ENCODE results near the gene RAB3D. TPM values are rescaled to one million over a fixed set of nuclear protein-coding genes. Genes with fewer than 3 reads are reported as not detected.
A peak's percentile ranks its signal among the peaks of the same experiment; 100 is the strongest.

Gene RAB3D
- total RNA-seq, 1 experiment from 2014 or later, result 35.0 TPM

GRCh38 chr19:11349171-11349570, 9.7 kb upstream of the RAB3D start:
- no TSS peak for BruUV-seq (replicated peaks)
- peaks cover 31% of the 10 kb centered on the region for H3F3A ChIP-seq (ENCODE audit: insufficient read depth, low read depth)

GRCh38 chr19:11347546-11348039, 8.1 kb upstream of the RAB3D start:
- H3K4me1 ChIP-seq (replicated peaks; ENCODE audit: insufficient read depth), result peaks cover 36% of the 10 kb centered on the region
- no peak for TF ChIP-seq EZH2 (IDR thresholded peaks at IDR 0.05; ENCODE audit: low read depth)
- TF ChIP-seq, protein P1, sequence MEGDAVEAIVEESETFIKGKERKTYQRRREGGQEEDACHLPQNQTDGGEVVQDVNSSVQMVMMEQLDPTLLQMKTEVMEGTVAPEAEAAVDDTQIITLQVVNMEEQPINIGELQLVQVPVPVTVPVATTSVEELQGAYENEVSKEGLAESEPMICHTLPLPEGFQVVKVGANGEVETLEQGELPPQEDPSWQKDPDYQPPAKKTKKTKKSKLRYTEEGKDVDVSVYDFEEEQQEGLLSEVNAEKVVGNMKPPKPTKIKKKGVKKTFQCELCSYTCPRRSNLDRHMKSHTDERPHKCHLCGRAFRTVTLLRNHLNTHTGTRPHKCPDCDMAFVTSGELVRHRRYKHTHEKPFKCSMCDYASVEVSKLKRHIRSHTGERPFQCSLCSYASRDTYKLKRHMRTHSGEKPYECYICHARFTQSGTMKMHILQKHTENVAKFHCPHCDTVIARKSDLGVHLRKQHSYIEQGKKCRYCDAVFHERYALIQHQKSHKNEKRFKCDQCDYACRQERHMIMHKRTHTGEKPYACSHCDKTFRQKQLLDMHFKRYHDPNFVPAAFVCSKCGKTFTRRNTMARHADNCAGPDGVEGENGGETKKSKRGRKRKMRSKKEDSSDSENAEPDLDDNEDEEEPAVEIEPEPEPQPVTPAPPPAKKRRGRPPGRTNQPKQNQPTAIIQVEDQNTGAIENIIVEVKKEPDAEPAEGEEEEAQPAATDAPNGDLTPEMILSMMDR (conservative IDR thresholded peaks at IDR 0.05), result no peak
- H3F3A ChIP-seq (ENCODE audit: insufficient read depth, low read depth), result peaks cover 47% of the 10 kb centered on the region
- H3K27me3 ChIP-seq (ENCODE audit: insufficient read depth, low read depth), result no peaks in the 10 kb centered on the region
- peaks cover 3% of the 10 kb centered on the region; the same call in 1 of the 2 replicates for H3K36me3 ChIP-seq (ENCODE audit: low read depth)
- DNase-seq, result peak in 1 of 2 experiments; percentile 50
- ChIA-PET POLR2A (ENCODE audit: unreplicated experiment) (interaction anchor here (1.1 kb wide), 1 partner anchor 11 kb away, joined by 18 read pairs; no protein-coding TSS in a partner anchor), CTCF (no interaction called here)
- H4K20me1 ChIP-seq (ENCODE audit: insufficient read depth), result no peaks in the 10 kb centered on the region
- H3K9me3 ChIP-seq (ENCODE audit: insufficient read depth, low read depth), result no peaks in the 10 kb centered on the region
- H3K79me2 ChIP-seq (ENCODE audit: low read depth), result peaks cover 24% of the 10 kb centered on the region
- peak overlapping the region; percentile 67 for H3K27ac ChIP-seq
- intact Hi-C loops (cut with micrococcal nuclease; ENCODE audit: unreplicated experiment), result loop anchor here (2.0 kb wide), 1 partner anchor 23 kb away; no protein-coding TSS in a partner anchor
- peak overlapping the region; percentile 86 for H3K4me2 ChIP-seq
- no peaks in the 10 kb centered on the region for H3K9me2 ChIP-seq (ENCODE audit: insufficient read depth)
- BruUV-seq (replicated peaks), result no TSS peak
- no peak overlapping the region for H2AFZ ChIP-seq
- no peak overlapping the region for H3K4me3 ChIP-seq

More at GRCh38 chr19:11349171-11349570, 9.7 kb upstream of the RAB3D start:
- H3K36me3 ChIP-seq (ENCODE audit: low read depth), result no peaks in the 10 kb centered on the region
- no peak for DNase-seq
- H3K4me3 ChIP-seq, result no peak overlapping the region
- no peak overlapping the region for H2AFZ ChIP-seq
- peaks cover 24% of the 10 kb centered on the region for H3K4me1 ChIP-seq (replicated peaks; ENCODE audit: insufficient read depth)
- ChIA-PET POLR2A (ENCODE audit: unreplicated experiment) (no interaction called here), CTCF (no interaction called here)
- H3K27ac ChIP-seq, result no peak overlapping the region
- no peaks in the 10 kb centered on the region for H4K20me1 ChIP-seq (ENCODE audit: insufficient read depth)
- intact Hi-C loops (cut with micrococcal nuclease; ENCODE audit: unreplicated experiment), result no loop called here
- H3K4me2 ChIP-seq, result no peak overlapping the region
- no peaks in the 10 kb centered on the region for H3K9me3 ChIP-seq (ENCODE audit: insufficient read depth, low read depth)
- no peaks in the 10 kb centered on the region for H3K27me3 ChIP-seq (ENCODE audit: insufficient read depth, low read depth)
- H3K79me2 ChIP-seq (ENCODE audit: low read depth), result peaks cover 13% of the 10 kb centered on the region
- no peaks in the 10 kb centered on the region for H3K9me2 ChIP-seq (ENCODE audit: insufficient read depth)
- TF ChIP-seq, protein P1 (conservative IDR thresholded peaks at IDR 0.05), result no peak
- TF ChIP-seq EZH2 (IDR thresholded peaks at IDR 0.05; ENCODE audit: low read depth), result no peak

DNA sequence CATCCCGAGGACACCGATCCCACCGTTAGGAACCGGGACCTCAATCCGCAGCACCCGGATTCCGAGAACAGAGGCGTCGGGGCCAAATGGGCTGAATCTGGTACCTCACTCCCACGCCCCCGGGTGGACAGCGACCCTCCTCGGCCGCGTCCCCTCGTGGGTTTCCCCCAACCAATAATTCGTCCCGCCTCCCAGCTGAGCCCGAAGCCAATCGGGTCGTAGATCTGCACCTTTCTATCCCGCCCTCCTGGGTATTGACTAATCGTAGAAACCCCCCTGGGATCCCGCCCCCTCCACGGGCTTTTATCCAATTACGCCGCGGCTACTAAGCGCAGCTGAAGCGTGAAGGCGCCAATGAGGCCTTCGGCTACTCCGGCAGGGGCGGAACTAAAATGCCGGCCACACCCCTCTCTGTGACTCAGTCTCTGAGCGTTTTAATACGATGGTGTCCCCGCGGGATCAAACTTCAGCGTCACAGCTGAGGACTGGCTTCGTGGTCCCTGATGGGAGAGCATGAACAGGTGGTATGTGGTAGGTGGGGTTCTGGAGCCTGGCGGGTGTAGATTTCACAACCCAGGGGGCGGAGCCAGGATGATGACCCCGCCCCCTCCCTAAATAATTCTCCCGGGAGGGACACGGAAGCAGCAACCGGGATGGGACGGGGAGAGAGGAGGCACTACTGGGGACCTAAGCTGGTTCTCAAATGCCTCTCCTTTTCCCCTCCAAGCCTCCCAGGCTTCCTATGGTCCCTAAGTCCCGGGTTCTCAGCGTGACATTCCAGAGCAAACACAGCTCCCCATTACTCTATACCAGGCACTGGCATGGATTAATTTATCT, 6.9 kb upstream of the RAB3D start, which contains the start of the genes CCDC159 and TMEM205:
TSS of gene CCDC159 (plus strand) at position 416 of the 837 bp plus-strand sequence. CDS start at position 504, 88 bp downstream.
TSS of gene TMEM205 (minus strand) at position 165 of the 837 bp plus-strand sequence. CDS start 649 bp downstream, outside the sequence.
- intact Hi-C loops (cut with micrococcal nuclease; ENCODE audit: unreplicated experiment), result loop anchor here (1.0 to 2.0 kb wide), 2 partner anchors 22 to 29 kb away; no protein-coding TSS in a partner anchor
- DNase-seq, result peak; percentile 98 to 99
- peaks cover 14% of the 10 kb centered on the region for H3K36me3 ChIP-seq (ENCODE audit: low read depth)
- H3K9me3 ChIP-seq (ENCODE audit: insufficient read depth, low read depth), result no peaks in the 10 kb centered on the region
- peak within 1 kb of the TSS; percentile 67 for H3K27ac ChIP-seq
- BruUV-seq (replicated peaks), result no TSS peak
- no peaks in the 10 kb centered on the region for H3K9me2 ChIP-seq (ENCODE audit: insufficient read depth)
- H3K4me1 ChIP-seq (replicated peaks; ENCODE audit: insufficient read depth), result peaks cover 36% of the 10 kb centered on the region
- H3K27me3 ChIP-seq (ENCODE audit: insufficient read depth, low read depth), result no peaks in the 10 kb centered on the region
- H3K4me3 ChIP-seq, result peak within 1 kb of the TSS; percentile 90
- POLR2A ChIA-PET (ENCODE audit: unreplicated experiment), result interaction anchor here (0.5 to 0.7 kb wide), 7 partner anchors 35 to 250 kb away, joined by 3 to 25 read pairs (median 4); no protein-coding TSS in a partner anchor
- H3F3A ChIP-seq (ENCODE audit: insufficient read depth, low read depth), result peaks cover 53% of the 10 kb centered on the region
- H4K20me1 ChIP-seq (ENCODE audit: insufficient read depth), result no peaks in the 10 kb centered on the region
- peak within 1 kb of the TSS; percentile 80 for H2AFZ ChIP-seq
- H3K4me2 ChIP-seq, result peak within 1 kb of the TSS; percentile 92
- CTCF ChIA-PET, result interaction anchor here (0.5 to 1.4 kb wide), 2 partner anchors 52 to 76 kb away, joined by 3 to 8 read pairs; no protein-coding TSS in a partner anchor
- peaks cover 29% of the 10 kb centered on the region for H3K79me2 ChIP-seq (ENCODE audit: low read depth)
- TF ChIP-seq EZH2 (IDR thresholded peaks at IDR 0.05; ENCODE audit: low read depth), result no peak
- TF ChIP-seq, protein P1 (conservative IDR thresholded peaks at IDR 0.05), result no peak
